NCI-H748 treated with DMSO at 0.1 percent for 48 hours (cell line): ENCODE measurements around the gene C5orf22.
"Not testable (repeated sequence)": the region's sequence is repeated elsewhere in the genome, so short reads cannot be mapped to it uniquely, and the experiment has no call there.

ENCODE experiments used
- DNase-seq: peaks from one replicate; lab custom pipeline; 2025; lab: John Stamatoyannopoulos, UW

Gene C5orf22

DNA sequence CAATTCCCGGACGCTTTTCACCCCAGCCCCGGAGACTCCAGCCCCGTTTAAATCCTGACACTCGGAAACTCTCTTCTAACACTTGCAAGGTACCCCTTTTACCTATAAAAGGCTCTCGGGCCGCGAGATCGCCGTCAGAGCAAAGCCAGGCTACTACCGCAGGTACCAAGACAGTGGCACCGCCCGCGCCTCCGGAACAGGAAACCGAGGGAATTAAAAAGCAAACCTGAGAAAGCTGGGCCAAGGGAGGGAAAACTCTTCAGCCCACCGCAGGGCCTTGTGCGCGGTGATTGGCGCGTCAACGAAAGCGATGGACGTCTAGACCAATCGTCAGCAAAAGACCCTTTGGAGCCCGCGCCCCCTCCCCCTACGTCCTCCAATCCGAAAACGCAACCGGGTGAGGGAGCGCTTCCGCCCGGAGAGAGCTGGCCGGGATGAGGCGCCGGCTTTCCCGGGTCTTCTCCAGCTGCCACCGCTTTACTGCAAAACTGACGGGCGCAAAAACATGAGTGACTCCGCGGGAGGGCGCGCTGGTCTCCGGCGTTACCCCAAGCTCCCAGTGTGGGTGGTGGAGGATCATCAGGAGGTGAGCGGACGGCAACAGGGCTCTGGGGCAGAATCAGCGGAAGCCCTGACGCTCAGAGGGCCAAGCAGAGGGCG, at the start of gene C5orf22, which contains the start of gene DROSHA:
C5orf22 (plus strand) TSS at position 414 of the 660 bp plus-strand sequence; CDS start at position 506, 92 bp downstream.
DROSHA (minus strand) TSS at position 206 of the 660 bp plus-strand sequence. CDS start 3,034 bp downstream, outside the sequence.
- peak; percentile 99 for DNase-seq

DNA sequence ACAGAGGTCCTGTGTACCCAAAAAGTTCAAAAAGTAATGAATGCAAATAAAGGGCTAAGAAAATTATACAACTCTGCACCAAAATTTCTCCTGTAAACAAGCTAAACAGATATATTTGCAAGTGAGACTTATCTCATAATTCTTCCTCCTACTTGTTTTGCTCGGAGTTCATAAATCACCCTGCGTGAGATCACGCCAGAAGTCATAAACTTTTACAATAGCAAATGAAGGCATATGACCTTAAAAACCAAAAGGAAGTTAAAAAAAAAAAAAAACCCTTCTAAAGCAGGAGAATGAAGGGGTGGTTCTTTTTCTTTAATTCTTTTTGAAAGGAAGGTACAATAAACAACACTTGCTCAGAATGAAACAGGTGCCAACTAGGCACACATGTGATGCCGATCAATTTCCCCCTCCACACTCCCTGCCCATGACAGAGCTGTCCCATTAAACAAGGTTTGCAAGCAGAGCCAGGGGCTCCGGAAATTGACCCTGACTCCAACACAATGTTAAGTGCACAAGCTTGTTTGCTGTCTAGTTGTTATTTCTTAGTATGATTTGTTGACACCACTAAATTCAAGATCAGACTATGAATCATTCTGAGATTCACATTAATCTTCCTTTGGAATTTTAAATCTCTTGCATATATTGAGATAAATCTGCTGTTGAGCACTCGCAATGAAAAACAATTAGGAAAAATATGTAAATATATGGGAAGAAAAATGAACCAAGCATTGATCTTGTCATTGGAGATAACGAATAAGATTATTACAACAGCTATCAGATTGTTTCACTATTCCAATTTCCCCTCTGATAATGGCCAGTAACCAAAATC, 46.5 kb upstream of the C5orf22 start:
- no peak for DNase-seq

GRCh38 chr5:31486441-31486840, 45.7 kb upstream of the C5orf22 start:
- DNase-seq: no peak

GRCh38 chr5:31487506-31487905, 44.6 kb upstream of the C5orf22 start:
- DNase-seq: no peak

GRCh38 chr5:31492869-31493268, 39.2 kb upstream of the C5orf22 start:
- no peak for DNase-seq

GRCh38 chr5:31495336-31495735, 36.8 kb upstream of the C5orf22 start:
- no peak for DNase-seq

DNA sequence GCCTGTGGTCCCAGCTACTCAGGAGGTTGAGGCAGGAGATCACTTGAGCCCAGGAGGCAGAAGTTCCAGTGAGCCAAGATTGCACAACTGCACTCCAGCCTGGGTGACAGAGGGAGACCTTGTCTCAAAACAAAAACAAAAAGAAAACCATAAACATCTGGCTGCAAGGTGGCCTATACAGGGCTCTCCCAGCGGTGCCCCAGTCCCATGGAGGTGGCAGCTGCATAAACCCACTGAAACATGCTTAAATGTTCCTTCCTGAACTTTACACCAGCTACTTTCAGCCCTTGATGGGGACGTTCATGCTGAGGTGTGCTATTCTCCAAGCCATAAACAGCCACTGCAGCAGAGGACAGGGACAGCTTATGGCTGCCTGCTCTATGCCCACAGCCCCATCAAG, 35.8 kb upstream of the C5orf22 start:
- no peak for DNase-seq

DNA sequence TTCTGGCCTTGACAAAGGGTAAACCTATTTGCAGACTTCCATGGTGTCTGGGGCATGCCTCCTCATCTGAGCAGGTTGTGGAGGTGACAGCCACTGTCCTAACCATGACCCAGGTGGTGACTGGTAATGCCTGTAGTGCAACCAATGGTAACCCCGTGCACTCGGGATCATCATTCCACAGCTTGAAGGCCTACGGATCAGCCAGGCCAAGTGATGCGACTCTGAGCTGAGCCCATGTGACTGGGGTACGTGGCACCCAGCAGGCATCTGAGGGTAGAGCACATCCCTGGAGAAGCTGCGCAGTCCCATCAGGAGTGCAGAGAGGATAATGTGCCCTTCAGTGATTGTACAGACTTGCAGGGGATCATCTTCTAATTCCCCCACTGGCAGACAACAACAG, 35.2 kb upstream of the C5orf22 start:
- DNase-seq: no peak

DNA sequence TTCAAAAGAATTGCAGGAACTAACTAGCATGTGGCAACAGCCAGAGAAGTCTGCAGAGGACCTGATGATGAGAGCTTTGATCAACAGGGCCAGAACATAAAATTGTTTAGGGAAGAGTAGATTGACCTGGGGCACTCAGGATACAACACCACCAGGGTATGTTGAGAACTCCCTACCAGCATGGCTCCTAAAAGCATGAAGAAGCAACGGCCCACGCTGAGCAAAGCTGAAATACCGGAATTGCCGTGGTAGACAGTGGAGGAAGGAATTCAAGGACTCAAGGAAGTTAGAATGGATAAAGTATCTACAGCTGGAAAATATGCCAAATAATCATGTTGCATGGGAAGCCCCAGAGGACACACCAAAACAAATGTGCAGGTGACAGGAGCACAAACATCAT, 31.8 kb upstream of the C5orf22 start:
- no peak for DNase-seq

DNA sequence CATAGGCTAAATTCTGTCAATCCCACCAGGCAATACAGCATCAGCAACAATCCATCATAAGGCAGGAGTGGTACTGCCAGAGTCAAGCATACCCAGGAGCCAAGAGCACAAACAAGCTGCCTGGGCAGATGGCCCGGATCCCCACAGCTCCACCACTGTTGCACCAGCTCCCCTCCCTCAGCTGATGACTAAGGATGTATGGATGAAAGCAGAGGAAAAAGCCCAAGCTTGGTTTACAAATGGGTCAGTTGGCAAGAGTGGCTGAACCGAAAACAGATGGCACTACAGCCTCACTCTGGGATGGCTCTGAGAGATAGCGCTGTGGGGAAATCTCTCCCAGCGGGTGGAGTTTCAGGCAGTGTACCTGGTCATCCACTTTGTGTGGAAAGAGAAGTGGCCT, 29.6 kb upstream of the C5orf22 start:
- no peak for DNase-seq

DNA sequence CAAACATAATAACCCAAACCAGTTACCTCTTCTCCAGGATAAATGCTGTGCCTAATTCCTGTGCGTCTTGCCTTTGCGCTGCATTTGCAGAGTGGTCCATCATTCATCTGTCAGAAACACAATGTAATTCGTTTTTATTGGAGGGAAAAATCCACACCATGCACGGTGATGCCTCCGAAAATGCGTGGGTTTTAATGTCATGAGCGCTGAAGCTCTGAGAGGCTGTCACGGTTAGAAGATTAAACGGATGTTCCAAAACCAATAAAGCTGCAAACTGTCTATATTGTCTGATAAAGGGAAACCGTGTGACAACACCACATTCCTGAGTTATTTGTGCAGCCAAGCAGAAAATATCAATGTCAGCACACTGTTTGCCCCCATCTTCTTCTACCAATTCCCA, 27.6 kb upstream of the C5orf22 start:
- no peak for DNase-seq

DNA sequence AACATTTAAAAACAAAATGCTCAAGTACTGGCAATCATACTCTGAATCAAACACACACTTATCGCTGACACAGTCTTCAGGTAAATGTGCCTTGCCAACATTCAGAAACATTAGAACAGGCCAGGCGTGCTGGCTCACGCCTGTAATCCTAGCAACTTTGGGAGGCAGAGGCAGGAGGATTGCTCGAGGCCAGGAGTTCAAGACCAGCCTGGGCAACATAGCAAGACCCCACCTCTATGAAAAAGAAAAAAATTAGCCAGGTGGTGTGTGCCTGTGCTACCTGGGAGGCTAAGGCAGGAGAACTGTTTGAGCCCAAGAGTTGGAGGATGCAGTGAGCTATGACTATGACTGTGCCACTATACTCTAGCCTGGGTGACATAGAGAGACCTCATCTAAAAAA, 20.8 kb upstream of the C5orf22 start:
- no peak for DNase-seq

- DNase-seq: no peak
Measured at GRCh38 chr5:31516802-31517201, 15.3 kb upstream of the C5orf22 start.

GRCh38 chr5:31523041-31523440, 9.1 kb upstream of the C5orf22 start:
- DNase-seq: no peak

- DNase-seq: no peak
Measured at GRCh38 chr5:31530541-31531265, 1.4 kb upstream of the C5orf22 start.

- peak; percentile 75 for DNase-seq
Measured at GRCh38 chr5:31531543-31531887, 586 bp upstream of the C5orf22 start.

GRCh38 chr5:31534527-31535046, 2.5 kb downstream of the C5orf22 start:
- no peak for DNase-seq

DNA sequence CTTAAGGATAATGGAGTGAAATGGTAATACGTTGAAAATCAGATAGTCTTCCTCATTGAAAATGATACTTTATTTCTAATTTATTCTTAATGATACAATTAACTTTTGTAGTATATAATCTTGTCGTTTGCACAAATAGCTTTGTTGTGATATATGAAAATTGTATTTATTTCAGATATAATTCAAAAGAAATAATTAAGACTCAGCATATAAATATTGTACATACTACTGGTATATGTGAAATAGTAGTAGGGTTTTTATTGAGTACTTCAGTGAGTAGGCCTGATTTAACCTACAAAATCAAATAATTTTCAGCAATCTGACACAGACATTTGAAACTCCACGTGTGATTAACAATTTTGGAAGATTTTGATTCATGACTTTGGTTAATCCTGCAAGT, 4.8 kb downstream of the C5orf22 start:
- DNase-seq: no peak

DNA sequence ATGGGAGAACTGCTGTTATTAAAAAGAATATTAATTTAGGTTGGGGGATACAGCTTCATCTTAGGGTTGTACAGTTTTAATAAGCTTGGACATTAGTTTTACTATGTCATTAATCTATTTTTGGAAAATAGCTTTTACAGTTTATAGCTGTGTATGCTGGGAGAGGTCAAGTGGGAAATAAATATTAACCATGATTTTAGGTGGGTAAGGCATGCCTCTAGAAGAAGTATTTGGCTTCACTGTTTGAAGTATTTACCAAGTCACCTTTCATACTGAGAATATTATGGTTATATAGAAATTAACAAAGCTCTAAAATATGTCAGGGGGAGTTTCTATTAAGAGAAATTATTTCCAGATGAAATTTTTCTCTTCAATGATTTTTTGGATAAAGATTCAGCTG, 5.2 kb downstream of the C5orf22 start:
- DNase-seq: no peak

- DNase-seq: no peak
Measured at GRCh38 chr5:31537851-31538250, 5.8 kb downstream of the C5orf22 start.

DNA sequence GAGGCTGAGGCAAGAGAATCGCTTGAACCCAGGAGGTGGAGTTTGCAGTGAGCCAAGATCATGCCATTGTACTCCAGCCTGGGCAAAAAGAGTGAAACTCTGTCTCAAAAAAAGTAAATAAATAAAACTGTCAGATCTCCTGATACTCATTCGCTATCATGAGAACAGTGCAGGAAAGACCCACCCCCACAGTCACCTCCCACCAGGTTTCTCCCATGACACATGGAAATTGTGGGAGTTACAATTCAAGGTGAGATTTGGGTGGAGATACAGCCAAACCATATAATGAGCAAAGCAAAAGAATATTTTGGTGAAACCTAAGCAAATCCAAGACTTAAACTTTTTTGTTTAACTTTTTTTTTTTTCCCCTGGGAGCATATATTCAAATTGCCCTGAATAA, 17.0 kb downstream of the C5orf22 start:
- not testable (repeated sequence) for DNase-seq

DNA sequence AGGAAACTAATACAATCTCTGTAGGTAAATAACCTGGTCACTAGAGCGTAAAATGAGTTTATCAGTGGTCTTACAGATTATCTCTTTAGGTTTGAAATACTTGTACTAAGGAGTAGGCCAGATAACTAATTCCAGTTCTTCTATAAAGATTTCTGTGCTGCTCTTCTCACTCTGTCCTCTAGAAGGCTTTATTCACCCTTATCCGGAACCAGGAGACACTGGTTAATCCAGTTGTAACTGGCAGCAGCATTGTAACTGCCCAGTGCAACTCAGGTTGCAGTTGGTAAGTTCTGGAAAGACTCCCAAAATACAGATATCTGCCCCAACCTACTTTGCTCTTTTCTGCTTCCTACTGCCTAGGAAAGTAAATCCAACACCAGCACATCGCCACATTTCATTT, 19.8 kb downstream of the C5orf22 start:
- no peak for DNase-seq

- no peak for DNase-seq
Measured at GRCh38 chr5:31553863-31554262, 21.8 kb downstream of the C5orf22 start.
